DMS53 treated with DMSO at 0.1 percent for 48 hours (cell line): Measurements from ENCODE around the gene MSRB2.

Experiments used
- DNase-seq: peaks from one replicate; lab custom pipeline; 2025; ENCODE audit not compliant: unreplicated experiment; lab: John Stamatoyannopoulos, UW

MSRB2 gene

DNA sequence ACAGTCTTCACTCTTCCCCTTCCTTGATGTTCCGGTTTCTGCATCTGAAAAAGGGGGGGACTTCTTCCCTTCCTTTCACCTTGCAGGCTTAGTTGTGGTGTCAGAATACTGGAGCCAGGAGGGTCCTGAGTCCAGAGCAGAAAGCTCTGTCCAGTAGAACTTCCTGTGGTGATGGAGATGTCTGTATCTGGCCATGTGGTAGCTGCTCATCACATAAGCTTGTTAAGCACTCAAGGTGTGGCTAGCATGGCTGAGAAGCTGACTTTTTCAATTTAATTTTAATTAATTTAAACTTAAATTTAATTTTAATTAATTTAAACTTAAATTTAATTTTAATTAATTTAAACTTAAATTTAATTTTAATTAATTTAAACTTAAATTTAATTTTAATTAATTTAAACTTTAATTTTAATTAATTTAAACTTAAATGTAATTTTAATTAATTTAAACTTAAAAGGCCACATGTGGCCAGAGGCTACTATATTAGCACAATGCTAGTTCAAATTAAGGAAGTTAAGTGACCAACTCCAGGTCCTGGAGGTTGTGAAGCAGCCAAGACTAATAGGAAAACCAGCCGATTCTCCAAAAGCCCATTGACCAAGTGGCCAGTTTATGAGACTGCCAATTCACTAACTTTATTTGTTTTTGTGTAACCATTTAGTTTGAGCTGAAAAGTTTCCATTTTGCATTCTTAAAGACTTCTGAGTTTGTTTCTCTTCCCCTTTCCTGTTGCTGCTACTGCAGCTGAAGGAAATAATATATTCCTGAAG, 16.3 kb downstream of the MSRB2 start:
- no peak for DNase-seq

DNA sequence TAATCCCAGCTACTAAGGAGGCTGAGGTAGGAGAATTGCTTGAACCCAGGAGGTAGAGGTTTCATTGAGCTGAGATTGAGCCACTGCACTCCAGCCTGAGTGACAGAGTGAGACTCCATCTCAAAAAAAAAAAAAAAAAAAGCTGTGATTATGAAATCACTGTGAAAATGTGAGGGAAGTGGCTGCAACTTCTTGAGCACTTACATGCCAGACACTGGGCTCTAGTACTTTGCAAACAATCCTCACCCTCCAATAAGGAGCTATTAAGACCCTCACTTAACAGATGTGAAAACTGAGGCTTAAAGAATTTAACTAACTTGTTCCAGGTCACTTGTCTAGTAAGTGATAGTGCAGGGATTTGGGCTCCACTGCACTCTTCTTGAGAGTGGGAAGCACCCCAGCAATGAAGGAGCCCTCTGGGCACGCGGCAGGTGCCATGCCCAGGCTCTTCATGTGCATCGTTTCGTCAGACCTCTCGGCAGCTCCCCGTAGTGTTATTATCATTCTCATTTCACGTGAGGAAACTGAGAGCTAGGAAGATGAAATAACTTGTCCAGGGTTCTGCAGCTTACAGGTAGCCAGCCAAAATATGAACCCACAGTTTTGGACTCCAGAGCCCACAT, 19.0 kb downstream of the MSRB2 start:
- no peak for DNase-seq

DNA sequence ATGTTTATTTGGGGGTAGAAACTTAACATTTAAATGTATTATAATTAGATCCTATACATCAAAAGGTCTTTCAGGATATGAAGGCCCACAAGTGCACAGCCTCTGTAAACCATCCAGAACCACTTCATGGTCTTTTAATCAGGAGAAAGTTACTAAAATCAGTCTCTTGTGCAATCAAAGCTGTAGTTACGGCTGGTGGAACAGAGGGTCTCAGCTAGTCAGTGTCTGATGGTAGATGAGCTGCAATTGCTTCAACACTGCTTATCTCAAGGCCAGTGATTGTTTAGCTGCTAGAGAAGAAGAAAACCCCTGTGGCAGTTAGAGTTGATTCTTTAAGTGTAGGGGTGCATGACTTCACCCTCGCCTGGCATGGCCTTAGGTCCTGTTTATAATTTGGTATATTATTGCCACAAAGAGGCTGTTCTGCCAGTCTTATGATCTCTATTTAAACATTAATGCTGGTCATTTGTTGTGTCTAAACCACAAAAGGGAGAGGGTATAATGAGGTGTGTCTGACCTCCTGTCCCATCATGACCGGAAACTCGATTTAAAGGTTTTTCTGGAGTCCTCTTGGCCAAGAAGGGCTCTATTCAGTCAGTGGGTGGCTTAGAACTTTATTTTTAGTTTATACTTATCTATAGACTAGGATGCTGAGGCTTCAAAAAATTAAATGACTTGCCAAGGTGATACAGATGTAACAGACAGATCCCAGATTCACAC, 21.3 kb downstream of the MSRB2 start:
- DNase-seq: no peak

DNA sequence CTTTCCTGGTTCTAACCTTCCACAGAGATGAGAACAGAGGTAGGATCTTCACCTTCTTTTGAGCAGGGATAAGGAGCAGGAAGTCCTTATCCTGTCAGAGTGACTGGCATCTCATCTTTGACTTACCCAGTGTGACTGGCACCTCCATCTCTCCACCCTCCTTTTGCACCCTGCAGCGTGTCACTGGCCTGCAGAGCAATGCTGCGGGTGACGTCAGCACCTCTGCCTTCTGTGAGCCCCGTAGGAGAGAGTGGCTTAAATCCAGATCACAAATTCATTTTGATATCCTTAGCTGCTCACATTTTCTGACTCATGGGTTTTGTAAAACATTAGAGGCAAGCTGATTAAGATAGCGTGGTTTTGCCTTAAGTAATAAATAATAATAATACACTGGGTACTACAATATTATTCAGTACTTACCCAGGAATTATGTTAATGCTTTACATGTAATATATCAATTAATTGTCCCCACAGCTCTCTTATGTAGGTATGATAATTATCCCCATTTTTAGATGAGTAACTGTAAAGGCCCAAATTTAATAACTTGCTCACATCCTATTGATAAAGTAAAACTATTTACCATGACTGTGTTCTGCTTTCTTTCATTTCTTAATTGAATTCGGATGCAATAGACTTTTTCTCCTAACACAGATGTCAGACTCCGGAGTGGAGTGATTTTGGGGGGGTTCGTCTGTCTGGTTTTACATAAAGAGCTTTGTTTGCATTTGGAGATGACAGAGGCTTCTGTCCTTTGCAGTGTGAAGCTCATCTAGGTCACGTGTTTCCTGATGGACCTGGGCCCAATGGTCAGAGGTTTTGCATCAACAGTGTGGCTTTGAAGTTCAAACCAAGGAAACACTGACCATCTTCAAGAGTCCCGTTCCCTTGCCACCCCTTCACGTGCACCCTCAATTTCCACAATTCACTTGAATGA, 24.9 kb downstream of the MSRB2 start:
- no peak for DNase-seq

DNA sequence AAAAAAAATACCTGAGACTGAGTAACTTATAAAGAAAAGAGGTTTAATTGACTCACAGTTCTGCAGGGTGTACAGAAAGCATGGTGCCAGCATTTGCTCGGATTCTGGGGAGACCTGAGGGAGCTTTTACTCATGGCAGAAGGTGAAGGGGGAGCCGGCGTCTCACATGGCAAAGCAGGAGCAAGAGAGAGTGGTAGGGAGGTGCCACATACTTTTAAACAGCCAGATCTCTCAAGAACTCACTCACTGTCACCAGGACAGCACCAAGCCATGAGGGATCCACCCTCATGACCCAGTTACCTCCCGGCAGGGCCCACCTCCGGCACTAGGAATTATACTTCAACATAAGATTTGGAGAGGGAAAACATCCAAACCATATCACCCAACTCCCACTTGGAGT, 25.8 kb downstream of the MSRB2 start:
- no peak for DNase-seq

DNA sequence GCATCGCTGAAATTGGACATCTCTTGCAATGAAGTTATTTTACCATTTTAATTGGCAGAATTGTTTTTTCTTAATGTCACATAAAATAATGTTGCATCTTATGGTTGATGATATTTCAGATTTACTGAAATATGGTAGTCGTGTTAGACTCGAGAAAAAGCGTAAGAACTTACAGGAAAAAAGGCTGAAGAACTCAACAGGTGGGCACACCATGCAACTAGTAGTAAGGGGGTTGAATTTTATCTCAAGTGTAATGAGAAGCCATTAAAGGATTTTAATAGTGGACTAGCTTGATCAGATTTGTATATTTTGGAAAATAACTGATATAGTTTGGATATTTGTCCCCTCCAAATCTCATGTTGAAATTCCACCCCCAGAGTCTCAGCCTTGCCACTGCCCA, 41.1 kb downstream of the MSRB2 start:
- DNase-seq: no peak

DNA sequence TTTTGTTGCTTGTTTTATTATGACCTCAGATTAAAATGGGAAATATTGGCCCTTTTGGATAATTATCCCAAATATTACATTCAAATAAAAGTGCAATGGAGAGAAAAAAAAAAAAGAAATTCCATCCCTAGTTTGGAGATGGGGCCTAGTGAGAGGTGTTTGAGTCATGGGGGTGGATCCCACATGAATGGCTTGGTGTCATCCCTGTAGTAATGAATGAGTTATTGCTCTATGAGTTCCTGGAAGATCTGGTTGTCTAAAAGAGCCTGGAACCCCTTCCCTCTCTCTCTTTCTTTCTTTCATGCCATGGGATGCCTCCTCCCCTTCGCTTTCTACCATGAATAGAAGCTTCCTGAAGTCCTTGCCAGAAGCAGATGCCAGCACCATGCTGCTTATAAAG, 44.3 kb downstream of the MSRB2 start:
- no peak for DNase-seq

DNA sequence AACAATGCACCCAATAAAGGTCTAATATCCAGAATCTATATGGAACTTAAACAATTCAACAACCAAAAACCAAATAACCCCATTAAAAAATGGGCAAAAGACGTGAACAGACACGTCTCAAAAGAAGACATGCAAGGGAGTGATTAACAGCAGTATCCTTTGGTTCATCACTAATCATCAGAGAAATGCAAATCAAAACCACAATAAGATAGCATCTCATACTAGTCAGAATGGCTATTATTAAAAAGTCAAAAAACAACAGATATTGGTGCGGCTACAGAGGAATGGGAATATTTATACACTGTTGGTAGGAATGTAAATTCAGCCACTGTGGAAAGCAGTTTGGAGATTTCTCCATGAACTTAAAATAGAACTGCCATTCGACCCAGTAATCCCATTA, 46.6 kb downstream of the MSRB2 start:
- DNase-seq: no peak

DNA sequence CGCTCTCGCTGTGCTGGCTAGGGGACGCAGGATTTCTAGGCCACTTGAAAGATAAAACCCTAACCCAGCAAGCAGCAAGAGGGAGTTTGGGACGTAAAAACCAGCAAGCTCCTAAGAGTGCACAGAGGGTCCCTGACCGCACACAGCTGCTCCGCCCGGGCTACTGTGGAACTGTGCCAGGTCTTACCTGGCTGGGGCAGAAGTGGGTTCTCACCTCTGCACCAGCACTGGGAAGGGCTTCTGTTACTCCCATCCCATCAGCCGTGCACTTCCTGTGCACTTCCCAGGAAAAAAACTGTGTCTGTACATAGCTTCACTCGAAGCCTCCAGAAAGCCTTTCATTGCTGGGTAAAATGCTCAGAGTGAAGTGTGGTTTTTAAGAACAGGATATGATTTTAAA, 50.9 kb downstream of the MSRB2 start:
- DNase-seq: no peak

DNA sequence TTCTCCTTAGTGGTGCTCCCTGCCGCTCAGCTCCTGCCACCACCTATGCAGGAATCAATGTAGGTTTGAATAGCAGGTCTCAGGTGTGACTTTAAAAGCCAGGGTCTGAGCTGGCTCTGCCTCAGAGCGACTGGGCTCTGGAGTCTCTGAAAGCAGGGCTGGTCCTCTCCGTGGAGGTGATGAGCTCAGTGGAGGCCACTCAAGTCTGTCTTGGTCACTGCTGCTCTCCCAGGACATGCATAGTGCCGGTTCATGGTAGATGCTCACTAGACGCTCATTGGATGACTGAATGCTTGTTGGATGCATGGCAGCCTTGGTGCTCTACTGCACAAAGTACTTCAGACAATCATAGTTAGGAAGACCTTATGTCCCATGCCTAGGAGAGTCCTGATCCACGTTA, 51.7 kb downstream of the MSRB2 start:
- DNase-seq: no peak

DNA sequence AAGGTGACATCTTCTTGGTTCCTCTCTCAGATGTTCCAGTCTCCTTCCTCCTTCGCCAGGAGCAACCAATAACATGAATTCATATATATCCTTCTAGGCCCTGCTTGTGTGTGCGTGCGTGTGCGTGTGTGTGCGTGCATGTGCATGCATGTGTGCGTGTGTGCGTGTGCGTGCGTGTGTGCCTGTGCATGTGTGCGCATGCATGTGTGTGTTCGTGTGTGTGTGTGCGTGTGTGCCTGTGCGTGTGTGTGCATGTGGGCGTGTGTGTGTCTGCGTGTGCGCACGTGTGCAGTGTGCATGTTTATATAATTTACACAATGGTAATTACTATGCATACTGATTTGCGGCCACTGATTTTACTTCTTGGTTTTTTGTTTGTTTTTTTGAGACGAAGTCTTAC, 52.8 kb downstream of the MSRB2 start:
- DNase-seq: no peak

DNA sequence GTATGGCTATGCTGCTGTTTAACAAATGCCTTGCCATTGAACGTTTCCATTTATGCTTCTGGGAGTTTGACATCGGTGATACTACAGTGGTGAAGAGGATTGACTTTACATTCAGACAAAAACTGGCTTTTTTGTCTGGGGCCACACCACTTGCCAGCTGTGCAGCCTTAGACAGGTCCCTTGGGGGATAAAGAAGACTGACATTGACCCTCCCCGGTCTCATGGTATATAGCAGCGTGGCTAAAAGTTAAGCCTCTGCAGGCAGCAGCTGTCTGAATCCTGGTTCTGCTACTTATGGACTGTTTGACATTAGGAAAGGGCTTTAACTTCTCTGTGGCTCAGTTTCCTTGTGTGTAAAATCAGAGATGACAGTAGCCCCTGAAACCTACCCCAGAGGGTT, 54.7 kb downstream of the MSRB2 start:
- DNase-seq: no peak

DNA sequence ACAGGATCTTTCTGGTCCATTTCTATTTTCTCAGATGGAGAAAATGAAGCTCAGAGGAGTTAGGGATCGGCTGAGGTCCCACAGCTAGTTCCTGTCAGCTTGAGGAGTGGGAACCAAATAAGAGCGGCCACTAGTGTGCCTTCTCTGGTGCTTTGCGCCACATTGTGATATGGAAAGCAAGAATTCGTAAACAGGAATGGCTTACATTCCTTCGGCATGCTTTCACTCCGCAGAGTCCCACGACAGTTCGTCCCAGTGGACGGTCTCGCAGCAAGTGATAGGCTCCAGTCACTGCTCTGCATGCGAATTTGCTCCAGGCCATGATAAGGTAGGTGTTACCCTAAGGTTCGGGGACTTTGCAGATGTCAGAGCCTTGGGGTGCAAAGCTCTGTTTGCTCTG, 55.2 kb downstream of the MSRB2 start:
- no peak for DNase-seq

DNA sequence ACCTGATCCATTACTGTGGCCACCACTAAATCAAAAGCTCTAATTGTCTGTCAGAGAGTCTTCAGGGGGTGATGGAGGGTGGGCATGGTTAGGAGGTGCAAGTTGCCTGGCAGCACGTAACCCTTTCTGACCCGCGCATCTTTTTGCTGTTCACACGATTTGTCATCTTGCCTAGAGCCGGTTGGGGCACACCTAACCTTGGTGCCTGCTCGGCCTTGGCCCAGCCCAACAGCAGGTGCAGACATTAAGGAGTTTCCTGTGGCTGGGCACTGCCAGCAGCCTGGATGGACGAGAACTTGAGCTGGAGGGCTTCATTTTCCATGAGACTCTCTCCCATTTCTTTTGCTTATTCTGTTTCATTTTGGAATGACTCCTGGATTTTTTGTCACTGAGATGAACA, 55.7 kb downstream of the MSRB2 start:
- no peak for DNase-seq

DNA sequence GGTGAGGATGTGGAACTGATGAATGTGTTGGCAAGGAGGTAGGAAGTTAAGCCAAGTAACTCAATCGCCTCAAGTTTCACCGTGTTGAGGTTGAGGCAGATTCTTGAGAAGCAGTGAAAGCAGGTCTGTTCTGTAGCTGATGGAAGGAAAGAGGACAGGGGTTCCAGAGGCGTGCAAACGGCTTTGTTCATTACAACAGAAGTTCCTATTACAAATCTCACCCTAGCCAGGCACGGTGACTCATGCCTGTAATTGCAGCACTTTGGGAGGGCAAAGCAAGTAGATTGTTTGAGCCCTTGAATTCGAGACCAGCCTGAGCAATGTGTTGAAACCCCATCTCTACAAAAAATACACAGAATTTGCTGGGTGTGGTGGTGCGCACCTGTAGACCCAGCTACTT, 59.8 kb downstream of the MSRB2 start:
- no peak for DNase-seq

DNA sequence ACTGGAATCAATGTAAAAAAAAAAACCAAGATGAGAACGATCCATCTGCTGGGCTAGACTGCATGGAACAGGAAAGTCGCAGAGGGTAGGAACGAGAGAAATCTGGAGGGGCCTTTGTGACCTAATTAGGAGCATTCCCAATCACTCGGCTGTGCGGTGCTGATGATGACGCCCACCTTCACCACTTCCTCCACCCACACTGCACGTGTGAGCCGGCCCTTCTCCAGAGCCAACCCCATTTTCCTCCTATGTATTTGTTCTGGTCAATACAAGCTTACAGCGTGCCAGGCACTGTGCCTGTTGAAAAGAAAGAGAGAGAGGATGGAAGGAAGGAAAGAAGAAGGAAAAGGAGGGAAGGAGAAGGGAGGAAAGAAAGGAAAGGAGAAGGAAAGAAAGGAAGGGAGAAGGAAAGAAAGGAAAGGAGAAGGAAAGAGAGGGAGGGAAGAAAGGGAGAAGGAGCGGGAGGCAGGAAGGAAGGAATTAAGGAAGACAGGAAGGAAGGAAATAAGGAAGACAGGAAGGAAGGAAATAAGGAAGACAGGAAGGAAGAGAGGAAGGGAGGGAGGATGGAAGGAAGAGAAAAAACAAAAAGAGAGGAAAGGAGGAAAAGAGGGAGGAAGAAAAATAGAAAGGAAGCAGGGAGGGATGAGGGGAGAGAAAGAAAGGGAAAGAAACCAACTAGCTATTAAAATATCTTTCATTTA, 61.2 kb downstream of the MSRB2 start:
- DNase-seq: no peak

DNA sequence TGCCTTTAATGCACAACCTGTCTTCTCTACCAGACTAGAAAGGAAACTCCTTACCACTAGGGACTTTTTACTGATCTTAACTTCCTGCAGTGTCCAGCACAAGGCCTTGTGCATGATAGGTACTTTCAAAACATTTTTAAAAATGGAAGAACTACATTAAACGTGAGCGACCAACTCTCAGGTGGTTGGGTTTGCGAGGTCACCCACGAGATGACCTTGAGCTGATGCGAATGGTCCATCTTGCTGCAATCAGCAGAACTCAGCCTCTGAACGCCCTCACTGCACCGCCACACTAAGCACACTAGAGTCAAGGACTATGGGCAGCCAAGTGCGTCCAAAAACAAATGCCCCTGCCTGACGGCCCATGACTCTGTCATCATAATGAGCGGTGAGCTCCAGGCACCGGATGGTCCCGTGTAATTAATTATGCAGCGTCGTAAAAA, 61.9 kb downstream of the MSRB2 start:
- no peak for DNase-seq

DNA sequence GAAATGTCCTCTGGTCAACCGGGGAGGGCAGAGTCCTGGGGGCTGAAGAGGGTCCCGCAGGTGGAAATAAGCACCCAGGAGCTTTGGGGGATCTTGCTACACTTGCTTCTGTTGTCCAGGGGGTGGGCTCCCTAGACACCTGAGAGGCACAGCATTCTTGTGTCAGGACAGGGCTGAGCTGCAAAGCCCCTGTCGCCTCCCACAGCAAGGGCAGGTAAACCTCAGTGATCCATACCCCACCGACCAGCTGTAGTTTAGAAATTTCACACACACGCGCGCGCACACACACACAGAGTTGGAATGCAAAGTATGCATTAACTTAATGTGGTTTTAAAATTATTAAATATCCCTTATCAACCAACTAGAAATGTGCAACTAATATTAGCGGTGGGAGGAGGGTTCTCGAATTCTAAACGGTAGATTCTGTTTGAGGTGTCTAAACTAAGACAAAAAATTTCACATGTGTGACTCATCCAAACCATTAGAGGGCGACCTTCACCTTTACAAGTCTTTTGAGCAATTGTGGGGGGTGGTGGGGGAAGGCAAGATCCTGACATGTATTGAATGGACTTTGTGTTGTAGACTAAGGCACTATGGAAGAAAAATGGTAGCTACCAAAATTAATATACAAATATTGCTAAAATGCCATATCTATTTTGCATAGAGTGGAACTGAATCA, 62.5 kb downstream of the MSRB2 start:
- peak; percentile 60 for DNase-seq

DNA sequence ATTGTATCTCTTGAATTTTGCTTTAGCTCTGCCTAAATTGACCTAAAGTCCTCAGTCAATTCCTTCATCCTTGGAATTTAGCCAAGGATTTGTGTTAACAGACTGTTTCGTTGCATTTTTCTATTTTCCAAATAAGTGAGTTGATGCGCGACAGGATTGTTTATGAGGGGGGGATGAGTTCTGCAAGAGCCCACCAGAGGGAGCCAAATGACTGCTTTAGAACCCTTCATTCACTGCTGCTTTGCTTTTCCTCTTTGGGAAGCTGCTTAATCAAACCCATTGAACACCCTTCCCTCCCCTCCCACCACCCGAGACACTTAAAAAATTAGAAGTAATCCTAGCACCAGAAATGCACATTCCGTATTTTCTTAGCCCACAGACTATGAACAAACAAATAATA, 63.0 kb downstream of the MSRB2 start:
- peak; percentile 86 for DNase-seq
